Measurements from ENCODE around the gene EDC3. TPM values are rescaled to one million over a fixed set of nuclear protein-coding genes. Genes with fewer than 3 reads are reported as not detected.

The EDC3 gene
- total and polyA plus RNA-seq, 2 experiments from 2014 or later, result 13.8 to 26.5 TPM

- no peak for TF ChIP-seq ZNF462 (CRISPR knock-in tag; IDR thresholded peaks at IDR 0.05)
- no peak for TF ChIP-seq ZNF114 (CRISPR knock-in tag; IDR thresholded peaks at IDR 0.05)
- no peak for TF ChIP-seq EZH2phosphoT487 (IDR thresholded peaks at IDR 0.05; ENCODE audit: unreplicated experiment)
- TF ChIP-seq NANOG (IDR thresholded peaks at IDR 0.05; ENCODE audit: borderline replicate concordance), result no peak
Observed at GRCh38 chr15:74605795-74606150, 90.1 kb downstream of the EDC3 start (continued).

GRCh38 chr15:74604983-74605794, 90.6 kb downstream of the EDC3 start:
- Histone ChIP-seq H3K36me3 (ENCODE audit: insufficient read depth) (no peaks in the 10 kb centered on the region), H3F3A (replicated peaks; ENCODE audit: low read depth) (no peaks in the 10 kb centered on the region), H2AFZ (no peak overlapping the region), H3K27me3 (ENCODE audit: insufficient read depth) (peaks cover 3% of the 10 kb centered on the region; the same call in 1 of the 2 replicates), H3K79me2 (replicated peaks; ENCODE audit: insufficient read depth) (no peaks in the 10 kb centered on the region), H3K27ac (ENCODE audit: low read depth) (no peak overlapping the region), H4K20me1 (replicated peaks; ENCODE audit: insufficient read depth) (no peaks in the 10 kb centered on the region; the same call in 1 of the 2 replicates), H3K4me2 (no peak overlapping the region), H3K9me2 (ENCODE audit: insufficient read depth) (no peaks in the 10 kb centered on the region), H3K4me3 (no peak overlapping the region), H3K4me1 (ENCODE audit: insufficient read depth) (no peaks in the 10 kb centered on the region)
- ATAC-seq, result no peak
- TF ChIP-seq EZH2 (IDR thresholded peaks at IDR 0.05; ENCODE audit: low read depth, unreplicated experiment) (no peak), JUNB (IDR thresholded peaks at IDR 0.05; ENCODE audit: unreplicated experiment) (no peak), ETS1 (IDR thresholded peaks at IDR 0.05) (no peak), ZNF331 (CRISPR knock-in tag; IDR thresholded peaks at IDR 0.05; ENCODE audit: low read depth) (no peak)
- no peak overlapping the region for H3K27ac Mint-ChIP-seq
- H3K9me3 Mint-ChIP-seq, result no peaks in the 10 kb centered on the region
- no peak for DNase-seq (ENCODE audit: low spot score)
- H3K4me1 Mint-ChIP-seq, result peaks cover 2% of the 10 kb centered on the region; the same call in 1 of the 3 replicates
- H3K27me3 Mint-ChIP-seq (ENCODE audit: insufficient read depth, low read depth, poor library complexity), result peaks cover 7% of the 10 kb centered on the region
- no peak overlapping the region; the same call in 2 of the 3 replicates for H3K4me3 Mint-ChIP-seq
- H3K36me3 Mint-ChIP-seq (ENCODE audit: low read depth), result no peaks in the 10 kb centered on the region

Data from GM23338 (cell line).